ENCODE results near the gene SDK1.

Gene SDK1

GRCh38 chr7:3300651-3301448 lies at the start of gene SDK1:
SDK1 (plus strand) TSS chr7:3301252; CDS start chr7:3301587, 335 bp downstream.
- DNase-seq: peak; percentile 88

- DNase-seq: no peak
Measured at GRCh38 chr7:3254718-3255117, 46.3 kb upstream of the SDK1 start.

- no peak for DNase-seq
Measured at GRCh38 chr7:3259711-3260400, 41.2 kb upstream of the SDK1 start.

GRCh38 chr7:3260401-3260715 lies 40.7 kb upstream of the SDK1 start:
- DNase-seq: peak; percentile 41

- DNase-seq: no peak
Measured at GRCh38 chr7:3264693-3265339, 36.2 kb upstream of the SDK1 start.

GRCh38 chr7:3265388-3265787 lies 35.7 kb upstream of the SDK1 start:
- DNase-seq: peak; percentile 1

- DNase-seq: no peak
Measured at GRCh38 chr7:3266240-3266639, 34.8 kb upstream of the SDK1 start.

- DNase-seq: peak; percentile 57
Measured at GRCh38 chr7:3267966-3268690, 32.9 kb upstream of the SDK1 start.

GRCh38 chr7:3270362-3270761 lies 30.7 kb upstream of the SDK1 start:
- DNase-seq: no peak

GRCh38 chr7:3271298-3271697 lies 29.8 kb upstream of the SDK1 start:
- no peak for DNase-seq

- DNase-seq: peak; percentile 44
Measured at GRCh38 chr7:3272691-3273141, 28.3 kb upstream of the SDK1 start.

GRCh38 chr7:3274131-3274530 lies 26.9 kb upstream of the SDK1 start:
- no peak for DNase-seq

GRCh38 chr7:3277604-3278572 lies 23.2 kb upstream of the SDK1 start:
- DNase-seq: no peak

- DNase-seq: no peak
Measured at GRCh38 chr7:3279147-3279818, 21.8 kb upstream of the SDK1 start.

- no peak for DNase-seq
Measured at GRCh38 chr7:3280445-3280844, 20.6 kb upstream of the SDK1 start.

GRCh38 chr7:3280946-3281656 lies 20.0 kb upstream of the SDK1 start:
- no peak for DNase-seq

- no peak for DNase-seq
Measured at GRCh38 chr7:3282457-3282856, 18.6 kb upstream of the SDK1 start.

GRCh38 chr7:3283130-3283704 lies 17.8 kb upstream of the SDK1 start:
- no peak for DNase-seq

GRCh38 chr7:3285652-3286051 lies 15.4 kb upstream of the SDK1 start:
- DNase-seq: no peak

GRCh38 chr7:3289996-3290395 lies 11.1 kb upstream of the SDK1 start:
- DNase-seq: no peak
